Sigmoid colon (tissue), 7 donors: ENCODE measurements around the gene CIDEB. TPM values are rescaled to one million over a fixed set of nuclear protein-coding genes. Genes with fewer than 3 reads are reported as not detected.

Source experiments
- DNase-seq: peaks from one replicate; pipeline ENCODE4 v3.0.0-alpha.2; 2019
- H3K27ac ChIP-seq, 4 donors: fragments of 200-600 bp; sonication (generic); one replicate each; pipeline ENCODE4 v1.5.1; 2016 to 2019; ENCODE audit warnings: mild to moderate bottlenecking in 1 of 4
- H3K27me3 ChIP-seq, 3 donors: fragments of 200-600 bp; sonication (generic); one replicate each; pipeline ENCODE4 v1.5.1; 2019; ENCODE audit warnings: mild to moderate bottlenecking in 1 of 3
- H3K36me3 ChIP-seq, 4 donors: fragments of 200-600 bp; sonication (generic); one replicate each; pipeline ENCODE4 v1.5.1; 2016 to 2019
- H3K4me1 ChIP-seq, 4 donors: fragments of 200-600 bp; sonication (generic); one replicate each; pipeline ENCODE4 v1.5.1; 2017 to 2019
- H3K4me3 ChIP-seq, 4 donors: fragments of 200-600 bp; sonication (generic); one replicate each; pipeline ENCODE4 v1.5.1; 2017 to 2019; ENCODE audit warnings: mild to moderate bottlenecking in 2 of 4, moderate library complexity in 1 of 4
- H3K9me3 ChIP-seq, 4 donors: fragments of 200-600 bp in 3 of 4; sonication (generic) in 3 of 4; one replicate each; pipeline versions ENCODE4 v1.5.1 to v1.6.1; 2013 to 2019
- EP300 ChIP-seq, 4 donors: sonication (generic); formaldehyde crosslinking; IDR thresholded peaks; one replicate each; pipeline ENCODE4 v1.6.1; 2017; ENCODE audit warnings: antibody characterized with exemption in 4 of 4
- POLR2A ChIP-seq, 2 donors: fragments of 450-650 bp; IDR thresholded peaks; one replicate each; pipeline ENCODE4 v1.6.1; 2016; ENCODE audit warnings: antibody characterized with exemption in 2 of 2, mild to moderate bottlenecking in 2 of 2, moderate library complexity in 2 of 2
- POLR2AphosphoS5 ChIP-seq, 4 donors: sonication (generic); formaldehyde crosslinking; IDR thresholded peaks; one replicate each; pipeline ENCODE4 v1.6.1; 2017; ENCODE audit warnings: antibody characterized with exemption in 4 of 4
- WGBS, 2 donors: extraction: QIAGEN DNeasy Blood & Tissue Kit; methylation state at CpG; one replicate each; pipeline ENCODE4 v1.1.7; 2013; 5-methylcytosine and 5-hydroxymethylcytosine counted together
- intact Hi-C: fragments of 100-400 bp; cut with DNase I; formaldehyde crosslinking; loops from one replicate; pipeline ENCODE4 v1.15.1; 2023
- polyA plus RNA-seq, 3 donors: library from polyadenylated mRNA; stranded (reverse); fragments of 200-250 nt; gene quantifications; one replicate each; pipeline ENCODE4 v1.2.3, GENCODE V29; 2013
- total RNA-seq, 4 donors: library from RNA; depleted of rRNA; stranded (reverse); fragments of >200 nt; gene quantifications; one replicate each; pipeline ENCODE4 v1.1.0, GENCODE V29; 2016
- TF ChIP-seq, protein P1 (sequence below), 4 experiments: fragments of 450-650 bp in 3 of 4; fragments of 200-600 bp in 1 of 4; IDR thresholded peaks; one replicate each; pipeline ENCODE4 v1.5.1; 2016 to 2019; ENCODE audit warnings: antibody characterized with exemption in 4 of 4, mild to moderate bottlenecking in 3 of 4, moderate library complexity in 2 of 4
- donor health status: healthy with polysubstance abuse.
- donor health status: Bipolar disorder and iron deficiency.
- donor health status: healthy.

CIDEB gene
- total and polyA plus RNA-seq, 7 donors = 4.7 to 9.5 (median 7.8) TPM

DNA sequence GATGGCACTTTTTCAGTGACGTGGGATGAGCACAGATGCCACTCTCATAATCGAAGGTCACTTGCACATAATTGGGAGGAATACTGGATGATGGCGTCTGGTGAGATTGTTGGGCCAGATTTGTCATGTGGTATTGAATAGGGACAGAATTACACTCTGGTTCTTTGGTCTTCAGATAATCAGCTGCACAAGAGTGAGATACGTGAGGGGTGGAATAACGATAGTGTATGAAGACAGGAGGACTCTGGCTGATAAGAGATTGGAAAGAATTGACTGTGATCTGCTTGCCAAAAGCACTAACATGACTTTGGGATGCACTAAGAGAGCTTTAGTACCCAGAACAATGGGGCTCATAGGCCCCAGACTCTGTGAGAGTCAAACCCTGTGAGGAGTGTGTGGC lies 29.4 kb downstream of the CIDEB start:
- Histone ChIP-seq H3K4me1 (no peaks in the 10 kb centered on the region), H3K4me3 (no peak overlapping the region), H3K27me3 (no peaks in the 10 kb centered on the region), H3K27ac (no peak overlapping the region), H3K36me3 (no peaks in the 10 kb centered on the region), H3K9me3 (no peaks in the 10 kb centered on the region)
- no peak for DNase-seq
- WGBS, 2 donors = 93 to 96% methylated on average over 5 of the region's 5 CpGs
- intact Hi-C loops = no loop called here
- no peak for TF ChIP-seq POLR2A (IDR thresholded peaks at IDR 0.05)
- TF ChIP-seq POLR2AphosphoS5 (IDR thresholded peaks at IDR 0.05) = no peak
- TF ChIP-seq EP300 (IDR thresholded peaks at IDR 0.05) = no peak
- TF ChIP-seq, protein P1, sequence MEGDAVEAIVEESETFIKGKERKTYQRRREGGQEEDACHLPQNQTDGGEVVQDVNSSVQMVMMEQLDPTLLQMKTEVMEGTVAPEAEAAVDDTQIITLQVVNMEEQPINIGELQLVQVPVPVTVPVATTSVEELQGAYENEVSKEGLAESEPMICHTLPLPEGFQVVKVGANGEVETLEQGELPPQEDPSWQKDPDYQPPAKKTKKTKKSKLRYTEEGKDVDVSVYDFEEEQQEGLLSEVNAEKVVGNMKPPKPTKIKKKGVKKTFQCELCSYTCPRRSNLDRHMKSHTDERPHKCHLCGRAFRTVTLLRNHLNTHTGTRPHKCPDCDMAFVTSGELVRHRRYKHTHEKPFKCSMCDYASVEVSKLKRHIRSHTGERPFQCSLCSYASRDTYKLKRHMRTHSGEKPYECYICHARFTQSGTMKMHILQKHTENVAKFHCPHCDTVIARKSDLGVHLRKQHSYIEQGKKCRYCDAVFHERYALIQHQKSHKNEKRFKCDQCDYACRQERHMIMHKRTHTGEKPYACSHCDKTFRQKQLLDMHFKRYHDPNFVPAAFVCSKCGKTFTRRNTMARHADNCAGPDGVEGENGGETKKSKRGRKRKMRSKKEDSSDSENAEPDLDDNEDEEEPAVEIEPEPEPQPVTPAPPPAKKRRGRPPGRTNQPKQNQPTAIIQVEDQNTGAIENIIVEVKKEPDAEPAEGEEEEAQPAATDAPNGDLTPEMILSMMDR (IDR thresholded peaks at IDR 0.05) = no peak

DNA sequence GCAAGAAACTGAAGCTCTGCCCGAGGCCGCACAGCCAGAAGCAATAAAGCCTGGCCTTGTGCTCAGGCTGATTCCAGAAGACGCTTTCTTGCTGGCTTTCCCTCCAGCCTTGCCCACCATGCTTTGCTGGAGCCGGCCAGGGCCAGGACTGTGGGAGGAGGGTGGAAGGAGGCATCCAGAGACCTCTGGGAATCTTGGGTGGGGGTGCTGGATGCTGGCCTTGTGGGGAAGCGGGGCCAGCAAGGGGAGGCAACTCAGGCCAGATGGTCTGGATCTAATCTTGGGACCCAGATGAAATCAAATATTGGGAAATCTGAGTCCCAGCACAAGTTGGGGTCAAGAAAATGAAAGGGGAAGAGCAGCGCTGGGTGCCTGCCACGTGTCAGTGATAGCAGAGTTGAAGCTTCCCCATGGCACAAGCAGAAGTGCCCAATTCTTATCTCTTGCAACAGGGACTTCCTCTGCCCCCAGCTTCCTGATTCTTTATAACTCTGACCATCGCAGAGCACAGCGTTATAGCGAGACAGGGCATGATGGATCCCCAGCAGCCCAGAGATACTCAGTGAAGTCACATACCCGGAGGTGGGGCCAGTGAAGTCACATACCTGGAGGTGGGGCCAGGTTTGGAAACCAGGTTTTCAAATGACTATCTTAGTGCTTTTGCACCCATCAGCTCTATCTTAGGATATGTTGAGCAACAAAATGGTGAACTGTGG lies 30.0 kb downstream of the CIDEB start:
- Histone ChIP-seq H3K27me3 (no peaks in the 10 kb centered on the region), H3K4me1 (no peaks in the 10 kb centered on the region), H3K36me3 (no peaks in the 10 kb centered on the region), H3K9me3 (no peaks in the 10 kb centered on the region), H3K27ac (peak overlapping the region in 2 of 4 donors; percentile 7 to 25), H3K4me3 (no peak overlapping the region)
- TF ChIP-seq POLR2AphosphoS5 (IDR thresholded peaks at IDR 0.05) (no peak), POLR2A (IDR thresholded peaks at IDR 0.05) (no peak), EP300 (IDR thresholded peaks at IDR 0.05) (no peak)
- TF ChIP-seq, protein P1 (IDR thresholded peaks at IDR 0.05) = no peak
- DNase-seq = no peak
- WGBS, 2 donors = 71 to 89% methylated on average over 11 of the region's 11 CpGs
- intact Hi-C loops = no loop called here

DNA sequence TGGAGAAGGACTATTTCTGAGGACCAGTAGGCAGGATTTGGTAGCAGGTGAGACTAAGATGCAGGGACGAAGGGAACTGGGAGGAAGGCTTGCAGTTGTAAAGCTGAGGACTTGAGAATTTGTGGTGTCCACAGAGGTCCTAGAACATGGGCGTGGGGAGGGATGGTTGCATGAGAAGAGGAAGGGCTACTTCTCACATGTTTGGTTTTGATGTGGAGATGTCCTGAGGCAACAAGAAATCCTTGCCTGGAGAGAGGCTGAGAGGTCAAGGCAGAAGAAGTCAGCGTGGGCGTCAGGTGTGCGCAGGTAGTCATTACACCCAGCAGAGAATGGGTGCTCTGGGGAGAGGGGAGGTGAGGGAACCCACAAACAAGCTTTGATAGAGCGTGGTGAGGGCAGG lies 30.7 kb downstream of the CIDEB start:
- peak overlapping the region in 2 of 4 donors; percentile 7 to 25 for H3K27ac ChIP-seq
- no peak for DNase-seq

DNA sequence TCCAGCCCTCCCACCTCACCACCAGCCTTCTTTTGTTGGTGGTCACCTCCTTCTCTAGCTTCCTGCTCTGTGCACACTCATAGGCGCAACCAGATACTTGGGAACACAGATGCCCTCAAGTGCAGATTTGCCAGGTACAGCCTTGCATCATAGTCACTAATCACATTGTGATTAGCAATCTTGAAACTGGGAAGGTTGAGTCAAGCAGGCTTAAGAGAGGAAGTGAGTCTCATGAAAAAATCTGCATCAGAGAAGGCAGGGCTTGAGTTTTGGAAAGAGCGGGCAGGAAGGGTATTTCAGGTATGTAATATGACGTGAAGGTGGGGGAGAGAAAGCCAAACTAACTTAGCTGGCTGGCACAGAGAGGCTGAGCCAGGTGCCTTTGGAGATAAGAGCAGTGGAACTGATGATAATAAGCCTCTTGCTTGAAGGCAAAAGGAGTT lies 33.7 kb downstream of the CIDEB start:
- DNase-seq = no peak
- no peak overlapping the region for H3K27ac ChIP-seq
- peaks cover 0 to 3% (median 0%) of the 10 kb centered on the region in 4 donors for H3K36me3 ChIP-seq
- no peak for TF ChIP-seq POLR2A (IDR thresholded peaks at IDR 0.05)
- TF ChIP-seq POLR2AphosphoS5 (IDR thresholded peaks at IDR 0.05) = no peak
- no peak for TF ChIP-seq EP300 (IDR thresholded peaks at IDR 0.05)
- TF ChIP-seq, protein P1 (IDR thresholded peaks at IDR 0.05) = no peak
- H3K4me3 ChIP-seq = no peak overlapping the region
- intact Hi-C loops = no loop called here
- 60 to 84% methylated on average over 3 of the region's 3 CpGs for WGBS, 2 donors
- no peaks in the 10 kb centered on the region for H3K9me3 ChIP-seq
- H3K4me1 ChIP-seq = peaks cover 0 to 10% (median 7%) of the 10 kb centered on the region in 4 donors
- H3K27me3 ChIP-seq = no peaks in the 10 kb centered on the region

More for the DNA sequence above, 30.7 kb downstream of the CIDEB start:
- intact Hi-C loops = no loop called here
- Histone ChIP-seq H3K27me3 (no peaks in the 10 kb centered on the region), H3K4me3 (no peak overlapping the region), H3K9me3 (no peaks in the 10 kb centered on the region), H3K4me1 (peaks cover 0 to 2% (median under 1%) of the 10 kb centered on the region in 4 donors), H3K36me3 (no peaks in the 10 kb centered on the region)
- TF ChIP-seq, protein P1 (IDR thresholded peaks at IDR 0.05) = no peak
- no peak for TF ChIP-seq POLR2A (IDR thresholded peaks at IDR 0.05)
- no peak for TF ChIP-seq EP300 (IDR thresholded peaks at IDR 0.05)
- no peak for TF ChIP-seq POLR2AphosphoS5 (IDR thresholded peaks at IDR 0.05)
- 92 to 93% methylated on average over 6 of the region's 6 CpGs for WGBS, 2 donors
